Measurements from ENCODE around the gene CARD19. TPM values are rescaled to one million over a fixed set of nuclear protein-coding genes. Genes with fewer than 3 reads are reported as not detected.

The CARD19 gene
- total and polyA plus RNA-seq, 3 experiments from 2014 or later = 43.2 to 66.4 (median 43.6) TPM

GRCh38 chr9:93117924-93118862 lies 22.2 kb downstream of the CARD19 start:
- no peak overlapping the region for H3K4me3 Mint-ChIP-seq
- DNase-seq = peak in 1 of 5 donors; percentile 17
- H3K36me3 Mint-ChIP-seq = peaks cover 0 to 38% (median 1%) of the 10 kb centered on the region in 3 donors
- H3K27ac Mint-ChIP-seq = peak overlapping the region in 7 of 8 donors; percentile 1 to 88 (median 57)
- H3K4me1 ChIP-seq (ENCODE audit: insufficient read depth, low read length) = peaks cover 22% of the 10 kb centered on the region
- ChIA-PET POLR2A (interaction anchor here (0.6 to 1.5 kb wide), 2 partner anchors 15 to 23 kb away, joined by 3 to 4 read pairs; no protein-coding TSS in a partner anchor), CTCF (interaction anchor here (1.3 to 3.2 kb wide), 2 partner anchors 9 to 11 kb away, joined by 5 to 16 read pairs; no protein-coding TSS in a partner anchor)
- H3K27me3 Mint-ChIP-seq = no peaks in the 10 kb centered on the region
- no peak overlapping the region for H3K4me3 ChIP-seq (ENCODE audit: low read length)
- no peaks in the 10 kb centered on the region for H3K9me3 Mint-ChIP-seq
- H3K4me1 Mint-ChIP-seq = peaks cover 15 to 37% (median 18%) of the 10 kb centered on the region in 3 donors
- no peaks in the 10 kb centered on the region for H3K9me3 ChIP-seq (ENCODE audit: low read length)
- H3K36me3 ChIP-seq (ENCODE audit: insufficient read depth, low read length) = no peaks in the 10 kb centered on the region
- no peak overlapping the region for H3K27ac ChIP-seq (ENCODE audit: low read depth, low read length)
- H3K27me3 ChIP-seq (ENCODE audit: insufficient read depth, low read length, poor library complexity, severe bottlenecking) = no peaks in the 10 kb centered on the region

GRCh38 chr9:93118863-93119702 lies 23.1 kb downstream of the CARD19 start:
- CTCF ChIA-PET = interaction anchor here (1.0 to 3.2 kb wide), 7 partner anchors 10 to 184 kb away, joined by 3 to 16 read pairs (median 5); no protein-coding TSS in a partner anchor
- Mint-ChIP-seq H3K27me3 (no peaks in the 10 kb centered on the region), H3K9me3 (no peaks in the 10 kb centered on the region), H3K4me1 (peaks cover 15 to 42% (median 23%) of the 10 kb centered on the region in 3 donors), H3K4me3 (peak overlapping the region in 2 of 7 donors; percentile 53 to 75), H3K27ac (peak overlapping the region; percentile 57 to 97 (median 86)), H3K36me3 (peaks cover 0 to 38% (median 0%) of the 10 kb centered on the region in 3 donors)
- H3K27ac ChIP-seq (ENCODE audit: low read depth, low read length) = no peak overlapping the region
- peak in 1 of 5 donors; percentile 35 for DNase-seq
- H3K36me3 ChIP-seq (ENCODE audit: insufficient read depth, low read length) = no peaks in the 10 kb centered on the region
- peaks cover 22% of the 10 kb centered on the region for H3K4me1 ChIP-seq (ENCODE audit: insufficient read depth, low read length)
- POLR2A ChIA-PET = interaction anchor here (1.5 to 1.9 kb wide), 2 partner anchors 14 to 15 kb away, joined by 4 to 9 read pairs; partner anchors contain the start of gene NINJ1
- H3K27me3 ChIP-seq (ENCODE audit: insufficient read depth, low read length, poor library complexity, severe bottlenecking) = no peaks in the 10 kb centered on the region
- no peak overlapping the region for H3K4me3 ChIP-seq (ENCODE audit: low read length)
- no peaks in the 10 kb centered on the region for H3K9me3 ChIP-seq (ENCODE audit: low read length)

GRCh38 chr9:93119703-93119952 lies 23.6 kb downstream of the CARD19 start:
- no peaks in the 10 kb centered on the region for H3K27me3 ChIP-seq (ENCODE audit: insufficient read depth, low read length, poor library complexity, severe bottlenecking)
- H3K27ac ChIP-seq (ENCODE audit: low read depth, low read length) = no peak overlapping the region
- Mint-ChIP-seq H3K4me3 (peak overlapping the region in 4 of 7 donors; percentile 27 to 75 (median 61)), H3K27me3 (no peaks in the 10 kb centered on the region), H3K9me3 (no peaks in the 10 kb centered on the region), H3K4me1 (peaks cover 15 to 45% (median 26%) of the 10 kb centered on the region in 3 donors), H3K27ac (peak overlapping the region; percentile 75 to 97 (median 86)), H3K36me3 (peaks cover 0 to 41% (median 0%) of the 10 kb centered on the region in 3 donors)
- no peak for DNase-seq
- H3K4me1 ChIP-seq (ENCODE audit: insufficient read depth, low read length) = peaks cover 20% of the 10 kb centered on the region
- POLR2A ChIA-PET = interaction anchor here (1.9 kb wide), 1 partner anchor 14 kb away, joined by 9 read pairs; the partner anchor contains the start of gene NINJ1
- no peak overlapping the region for H3K4me3 ChIP-seq (ENCODE audit: low read length)
- H3K36me3 ChIP-seq (ENCODE audit: insufficient read depth, low read length) = no peaks in the 10 kb centered on the region
- CTCF ChIA-PET = interaction anchor here (0.8 to 3.2 kb wide), 7 partner anchors 9 to 184 kb away, joined by 3 to 16 read pairs (median 5); no protein-coding TSS in a partner anchor
- H3K9me3 ChIP-seq (ENCODE audit: low read length) = no peaks in the 10 kb centered on the region

GRCh38 chr9:93119953-93120845 lies 24.2 kb downstream of the CARD19 start:
- Mint-ChIP-seq H3K4me3 (peak overlapping the region in 5 of 7 donors; percentile 14 to 75 (median 53)), H3K36me3 (peaks cover 0 to 42% (median 0%) of the 10 kb centered on the region in 3 donors)

GRCh38 chr9:93120846-93121315 lies 24.9 kb downstream of the CARD19 start:
- H3K36me3 ChIP-seq (ENCODE audit: insufficient read depth, low read length) = no peaks in the 10 kb centered on the region
- no peak overlapping the region for H3K27ac ChIP-seq (ENCODE audit: low read depth, low read length)
- ChIA-PET POLR2A (interaction anchor here (0.6 to 1.9 kb wide), 3 partner anchors 13 to 56 kb away, joined by 3 to 9 read pairs (median 4); partner anchors contain the start of gene NINJ1), CTCF (interaction anchor here (0.9 kb wide), 1 partner anchor 13 kb away, joined by 3 read pairs; the partner anchor contains the start of gene NINJ1)
- Mint-ChIP-seq H3K27me3 (no peaks in the 10 kb centered on the region), H3K9me3 (no peaks in the 10 kb centered on the region), H3K27ac (peak overlapping the region in 4 of 8 donors; percentile 27 to 87 (median 31)), H3K4me3 (no peak overlapping the region), H3K36me3 (peaks cover 0 to 44% (median 0%) of the 10 kb centered on the region in 3 donors), H3K4me1 (peaks cover 26 to 50% (median 29%) of the 10 kb centered on the region in 3 donors)
- H3K9me3 ChIP-seq (ENCODE audit: low read length) = no peaks in the 10 kb centered on the region
- no peaks in the 10 kb centered on the region for H3K27me3 ChIP-seq (ENCODE audit: insufficient read depth, low read length, poor library complexity, severe bottlenecking)
- no peak for DNase-seq
- peaks cover 27% of the 10 kb centered on the region for H3K4me1 ChIP-seq (ENCODE audit: insufficient read depth, low read length)
- H3K4me3 ChIP-seq (ENCODE audit: low read length) = no peak overlapping the region

More at GRCh38 chr9:93119953-93120845, 24.2 kb downstream of the CARD19 start:
- no peak overlapping the region for H3K4me3 ChIP-seq (ENCODE audit: low read length)
- Mint-ChIP-seq H3K9me3 (no peaks in the 10 kb centered on the region), H3K27ac (peak overlapping the region; percentile 75 to 97 (median 86)), H3K4me1 (peaks cover 21 to 46% (median 26%) of the 10 kb centered on the region in 3 donors), H3K27me3 (no peaks in the 10 kb centered on the region)
- no peaks in the 10 kb centered on the region for H3K27me3 ChIP-seq (ENCODE audit: insufficient read depth, low read length, poor library complexity, severe bottlenecking)
- H3K36me3 ChIP-seq (ENCODE audit: insufficient read depth, low read length) = no peaks in the 10 kb centered on the region
- POLR2A ChIA-PET = interaction anchor here (1.0 to 1.9 kb wide), 2 partner anchors 14 to 56 kb away, joined by 3 to 9 read pairs; partner anchors contain the start of gene NINJ1
- peak overlapping the region; percentile 24 for H3K27ac ChIP-seq (ENCODE audit: low read depth, low read length)
- H3K9me3 ChIP-seq (ENCODE audit: low read length) = no peaks in the 10 kb centered on the region
- peaks cover 20% of the 10 kb centered on the region for H3K4me1 ChIP-seq (ENCODE audit: insufficient read depth, low read length)
- CTCF ChIA-PET = interaction anchor here (0.8 to 3.2 kb wide), 8 partner anchors 8 to 183 kb away, joined by 3 to 16 read pairs (median 4); partner anchors contain the start of gene NINJ1
- peak in 4 of 5 donors; percentile 30 to 59 (median 34) for DNase-seq

GRCh38 chr9:93121316-93122241 lies 25.6 kb downstream of the CARD19 start:
- H3K27me3 Mint-ChIP-seq = no peaks in the 10 kb centered on the region
- peak in 1 of 5 donors; percentile 26 for DNase-seq
- peaks cover 33 to 57% (median 36%) of the 10 kb centered on the region in 3 donors for H3K4me1 Mint-ChIP-seq
- CTCF ChIA-PET = no interaction called here
- H3K9me3 Mint-ChIP-seq = no peaks in the 10 kb centered on the region
- H3K4me3 Mint-ChIP-seq = no peak overlapping the region
- H3K9me3 ChIP-seq (ENCODE audit: low read length) = no peaks in the 10 kb centered on the region
- no peaks in the 10 kb centered on the region for H3K27me3 ChIP-seq (ENCODE audit: insufficient read depth, low read length, poor library complexity, severe bottlenecking)
- H3K36me3 Mint-ChIP-seq = peaks cover 0 to 45% (median 0%) of the 10 kb centered on the region in 3 donors
- no peaks in the 10 kb centered on the region for H3K36me3 ChIP-seq (ENCODE audit: insufficient read depth, low read length)
- POLR2A ChIA-PET = interaction anchor here (0.6 to 1.9 kb wide), 3 partner anchors 12 to 57 kb away, joined by 3 to 9 read pairs (median 4); partner anchors contain the start of gene NINJ1
- peak overlapping the region in 3 of 8 donors; percentile 27 to 55 (median 29) for H3K27ac Mint-ChIP-seq
- peaks cover 34% of the 10 kb centered on the region for H3K4me1 ChIP-seq (ENCODE audit: insufficient read depth, low read length)
- H3K27ac ChIP-seq (ENCODE audit: low read depth, low read length) = no peak overlapping the region
- H3K4me3 ChIP-seq (ENCODE audit: low read length) = no peak overlapping the region
